Mesendoderm (in vitro differentiated cells): ENCODE results near the gene SMARCC1. TPM values are rescaled to one million over a fixed set of nuclear protein-coding genes. Genes with fewer than 3 reads are reported as not detected.
"Not testable (repeated sequence)": the region's sequence is repeated elsewhere in the genome, so short reads cannot be mapped to it uniquely, and the experiment has no call there.

Experiments
- DNase-seq: peaks from one replicate; pipeline ENCODE4 v3.0.0; 2013
- H2AK5ac ChIP-seq: 2 replicates; pipeline ENCODE4 v1.6.1; 2013; ENCODE audit warnings: low read length, inconsistent platforms
- H2BK120ac ChIP-seq: 2 replicates; pipeline ENCODE4 v1.6.1; 2013; ENCODE audit warnings: low read depth, mild to moderate bottlenecking, low read length, moderate library complexity, mixed read lengths
- H2BK15ac ChIP-seq: replicated peaks from 2 replicates; pipeline ENCODE4 v1.6.1; 2013; ENCODE audit warnings: low read depth, mild to moderate bottlenecking, moderate library complexity
- H2BK5ac ChIP-seq: 2 replicates; pipeline ENCODE4 v1.6.1; 2013; ENCODE audit warnings: low read length, inconsistent platforms
- H3K18ac ChIP-seq: 2 replicates; pipeline ENCODE4 v1.6.1; 2013; ENCODE audit warnings: mild to moderate bottlenecking, low read length, mixed read lengths
- H3K23ac ChIP-seq: one replicate; pipeline ENCODE4 v1.6.1; 2013; ENCODE audit warnings: low read length
- H3K27ac ChIP-seq: 2 replicates; pipeline ENCODE4 v1.5.1; 2013; ENCODE audit warnings: low read depth, mild to moderate bottlenecking, inconsistent platforms, low read length, moderate library complexity
- H3K27me3 ChIP-seq: 2 replicates; pipeline ENCODE4 v1.6.1; 2013; ENCODE audit warnings: low read length, control low read depth, mild to moderate bottlenecking, inconsistent platforms; ENCODE audit not compliant: insufficient read depth, poor library complexity
- H3K36me3 ChIP-seq: 2 replicates; pipeline ENCODE4 v1.6.1; 2013; ENCODE audit warnings: low read length, inconsistent platforms; ENCODE audit not compliant: control insufficient read depth, insufficient read depth
- H3K4ac ChIP-seq: one replicate; pipeline ENCODE4 v1.6.1; 2013; ENCODE audit warnings: low read depth, mild to moderate bottlenecking, low read length, moderate library complexity
- H3K4me1 ChIP-seq: 2 replicates; pipeline ENCODE4 v1.6.1; 2013; ENCODE audit warnings: low read depth, low read length, inconsistent platforms; ENCODE audit not compliant: control insufficient read depth
- H3K4me2 ChIP-seq: 2 replicates; pipeline ENCODE4 v1.6.1; 2013; ENCODE audit warnings: low read length
- H3K4me3 ChIP-seq: 2 replicates; pipeline ENCODE4 v1.5.1; 2013; ENCODE audit warnings: mild to moderate bottlenecking, low read length
- H3K56ac ChIP-seq: one replicate; pipeline ENCODE4 v1.6.1; 2013; ENCODE audit warnings: low read length
- H3K79me1 ChIP-seq: 2 replicates; pipeline ENCODE4 v1.6.1; 2013; ENCODE audit warnings: low read length, inconsistent platforms
- H3K79me2 ChIP-seq: 2 replicates; pipeline ENCODE4 v1.6.1; 2013; ENCODE audit warnings: mild to moderate bottlenecking, low read length; ENCODE audit not compliant: control insufficient read depth, insufficient read depth
- H3K9ac ChIP-seq: 2 replicates; pipeline ENCODE4 v1.6.1; 2013; ENCODE audit warnings: low read length, inconsistent platforms
- H4K5ac ChIP-seq: one replicate; pipeline ENCODE4 v1.6.1; 2013; ENCODE audit warnings: low read length
- H4K8ac ChIP-seq: one replicate; pipeline ENCODE4 v1.6.1; 2013; ENCODE audit warnings: low read depth, mild to moderate bottlenecking, control low read depth, low read length, moderate library complexity
- WGBS: extraction: QIAGEN DNeasy Blood & Tissue Kit; methylation state at CpG from one replicate; pipeline ENCODE4 v1.1.7; 2013; ENCODE audit warnings: low lambda C conversion rate, missing lambda C conversion rate; ENCODE audit not compliant: insufficient coverage; ENCODE audit errors: extremely low coverage; 5-methylcytosine and 5-hydroxymethylcytosine counted together
- polyA plus RNA-seq, 2 experiments: library from polyadenylated mRNA; stranded (reverse); fragments of 200-250 nt; gene quantifications; one replicate each; pipeline ENCODE4 v1.2.3, GENCODE V29; 2013

Gene SMARCC1
- polyA plus RNA-seq (2013, experiment 1 of 2): 131 TPM
- 133 TPM for polyA plus RNA-seq (2013, experiment 2 of 2)

DNA sequence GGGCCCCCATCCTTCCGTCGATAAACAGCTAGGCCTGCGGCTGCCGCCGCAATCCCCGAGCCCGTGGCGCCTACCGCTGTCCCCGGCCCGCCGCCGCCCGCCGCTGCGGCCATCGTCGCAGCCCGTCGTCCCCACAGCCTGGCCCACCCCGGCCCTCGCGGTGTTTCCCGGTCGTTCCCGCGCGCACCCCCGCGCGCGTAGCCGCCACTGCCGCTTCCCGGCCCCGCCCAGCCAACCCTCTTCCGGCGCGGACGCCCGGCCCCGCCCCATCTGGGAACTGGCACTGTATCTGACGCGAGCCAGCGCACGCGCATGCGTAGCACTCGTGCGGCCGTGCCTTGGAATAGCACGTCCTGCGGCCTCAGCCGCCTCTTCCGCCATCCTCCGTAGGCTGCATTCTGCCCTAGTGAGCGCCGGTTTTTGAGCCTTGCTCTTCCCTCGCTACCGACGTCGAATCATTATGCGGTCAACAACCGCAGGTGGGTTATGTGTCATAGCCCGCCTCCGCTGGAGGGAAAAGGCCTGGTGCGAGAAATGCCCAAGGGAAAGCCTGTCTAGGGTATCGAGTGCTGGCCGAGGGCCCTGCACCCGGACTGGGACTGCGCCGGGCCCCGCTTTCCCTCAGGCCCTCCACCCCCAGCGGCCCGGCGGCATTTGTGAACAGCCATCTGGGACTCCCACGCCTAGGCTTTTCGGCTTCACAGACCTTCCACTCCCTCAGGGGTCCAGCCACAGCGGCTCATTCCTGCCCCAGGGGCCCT is at the start of gene SMARCC1:
Gene SMARCC1, minus strand, starts transcription at position 209 of the 761 bp plus-strand sequence. Its CDS starts 96 bp downstream, at position 113.
- peaks cover 43% of the 10 kb centered on the region for H3K79me2 ChIP-seq
- H3K4ac ChIP-seq: peak within 1 kb of the TSS; percentile 98
- peak within 1 kb of the TSS; percentile 69 for H3K4me3 ChIP-seq
- no peak within 1 kb of the TSS for H2AK5ac ChIP-seq
- H3K27me3 ChIP-seq: no peaks in the 10 kb centered on the region
- no peaks in the 10 kb centered on the region for H3K79me1 ChIP-seq
- H2BK5ac ChIP-seq: peak within 1 kb of the TSS; percentile 51
- H3K9ac ChIP-seq: peak within 1 kb of the TSS; percentile 92
- H3K18ac ChIP-seq: peak within 1 kb of the TSS; percentile 97
- no peaks in the 10 kb centered on the region for H3K4me1 ChIP-seq
- H4K8ac ChIP-seq: peak within 1 kb of the TSS; percentile 92
- WGBS: no CpG with 5 or more reads among the region's 79 CpGs
- H3K36me3 ChIP-seq: no peaks in the 10 kb centered on the region
- DNase-seq: peak; percentile 99
- peak within 1 kb of the TSS; percentile 3 for H4K5ac ChIP-seq
- H3K4me2 ChIP-seq: peak within 1 kb of the TSS; percentile 49
- H3K23ac ChIP-seq: peak within 1 kb of the TSS; percentile 50
- no peak within 1 kb of the TSS for H2BK15ac ChIP-seq
- peak within 1 kb of the TSS; percentile 51 for H2BK120ac ChIP-seq
- H3K56ac ChIP-seq: peak within 1 kb of the TSS; percentile 91
- H3K27ac ChIP-seq: peak within 1 kb of the TSS; percentile 90

- not testable (repeated sequence) for H3K23ac ChIP-seq, H2BK15ac ChIP-seq, H4K8ac ChIP-seq, H4K5ac ChIP-seq, H3K56ac ChIP-seq, H3K4me3 ChIP-seq, H2AK5ac ChIP-seq, H3K4me2 ChIP-seq, H2BK5ac ChIP-seq, H3K4me1 ChIP-seq, H3K18ac ChIP-seq, H2BK120ac ChIP-seq, H3K27ac ChIP-seq, H3K27me3 ChIP-seq, H3K9ac ChIP-seq, H3K4ac ChIP-seq, DNase-seq
- peaks cover 13% of the 10 kb centered on the region for H3K79me1 ChIP-seq
- peaks cover 19% of the 10 kb centered on the region for H3K36me3 ChIP-seq
- no CpG with 5 or more reads among the region's 9 CpGs for WGBS
- peaks cover 21% of the 10 kb centered on the region for H3K79me2 ChIP-seq
These were observed 47.8 kb upstream of the SMARCC1 start for GRCh38 chr3:47829482-47829881.

- Histone ChIP-seq H3K23ac (no peak overlapping the region), H2BK5ac (no peak overlapping the region), H3K79me2 (peaks cover 21% of the 10 kb centered on the region), H4K8ac (no peak overlapping the region), H3K4me1 (peaks cover 5% of the 10 kb centered on the region), H3K4me3 (peak overlapping the region; percentile 99), H3K56ac (peak overlapping the region; percentile 96), H2AK5ac (no peak overlapping the region), H4K5ac (no peak overlapping the region), H3K36me3 (peaks cover 10% of the 10 kb centered on the region), H3K4ac (peak overlapping the region; percentile 26), H2BK120ac (no peak overlapping the region), H3K4me2 (peak overlapping the region; percentile 93), H3K79me1 (peaks cover 13% of the 10 kb centered on the region), H3K9ac (peak overlapping the region; percentile 95), H3K18ac (no peak overlapping the region), H3K27me3 (no peaks in the 10 kb centered on the region), H3K27ac (no peak overlapping the region), H2BK15ac (no peak overlapping the region)
- no CpG with 5 or more reads among the region's 7 CpGs for WGBS
- no peak for DNase-seq
These were observed 43.9 kb upstream of the SMARCC1 start for GRCh38 chr3:47825590-47825989.

GRCh38 chr3:47824541-47825473 is 43.1 kb upstream of the SMARCC1 start:
- Histone ChIP-seq H3K9ac (peak overlapping the region; percentile 95), H3K23ac (no peak overlapping the region), H3K27me3 (no peaks in the 10 kb centered on the region), H3K56ac (peak overlapping the region; percentile 96), H3K4me2 (peak overlapping the region; percentile 93), H4K5ac (no peak overlapping the region), H2AK5ac (no peak overlapping the region), H3K36me3 (peaks cover 10% of the 10 kb centered on the region), H2BK15ac (no peak overlapping the region), H3K79me1 (peaks cover 13% of the 10 kb centered on the region), H2BK5ac (no peak overlapping the region), H3K4me1 (peaks cover 5% of the 10 kb centered on the region), H3K18ac (peak overlapping the region; percentile 85), H3K79me2 (peaks cover 21% of the 10 kb centered on the region), H3K4ac (peak overlapping the region; percentile 26), H4K8ac (no peak overlapping the region), H2BK120ac (no peak overlapping the region), H3K27ac (peak overlapping the region; percentile 49), H3K4me3 (peak overlapping the region; percentile 99)
- peak; percentile 94 for DNase-seq
- no CpG with 5 or more reads among the region's 77 CpGs for WGBS

DNA sequence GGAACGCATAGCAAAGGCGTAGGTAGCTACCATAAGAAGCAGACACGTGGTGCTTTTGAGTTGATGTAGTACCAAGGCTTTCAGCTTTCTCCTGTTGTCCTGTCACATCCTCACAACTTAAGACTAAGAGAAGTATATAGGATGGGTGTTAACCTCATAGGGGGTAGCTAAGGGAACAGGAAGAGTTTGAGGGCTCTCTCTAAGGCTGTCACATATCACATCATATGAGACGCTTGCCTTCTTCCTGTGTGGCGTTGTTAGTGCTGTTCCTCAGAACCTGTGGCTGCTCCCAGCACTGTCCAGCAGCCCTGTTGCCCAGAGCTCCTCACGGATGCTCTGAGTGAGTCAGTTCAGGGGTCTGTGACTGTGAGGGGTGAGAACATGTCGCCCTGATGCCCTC is 35.9 kb upstream of the SMARCC1 start:
- H3K4me2 ChIP-seq: no peak overlapping the region
- no peak overlapping the region for H2BK15ac ChIP-seq
- H3K27ac ChIP-seq: no peak overlapping the region
- H4K8ac ChIP-seq: no peak overlapping the region
- H3K9ac ChIP-seq: no peak overlapping the region
- no CpG with 5 or more reads among the region's 7 CpGs for WGBS
- no peak overlapping the region for H3K23ac ChIP-seq
- H2BK120ac ChIP-seq: no peak overlapping the region
- H3K4ac ChIP-seq: no peak overlapping the region
- H3K27me3 ChIP-seq: no peaks in the 10 kb centered on the region
- no peaks in the 10 kb centered on the region for H3K79me1 ChIP-seq
- no peak overlapping the region for H4K5ac ChIP-seq
- H3K36me3 ChIP-seq: no peaks in the 10 kb centered on the region
- no peak overlapping the region for H3K4me3 ChIP-seq
- H3K79me2 ChIP-seq: no peaks in the 10 kb centered on the region
- no peak overlapping the region for H2BK5ac ChIP-seq
- H2AK5ac ChIP-seq: no peak overlapping the region
- H3K4me1 ChIP-seq: no peaks in the 10 kb centered on the region
- H3K56ac ChIP-seq: no peak overlapping the region
- no peak overlapping the region for H3K18ac ChIP-seq
- DNase-seq: no peak
